Uterus (tissue), 2 donors: Measurements from ENCODE around the gene GID4.

Experiments
- POLR2A ChIP-seq, 2 donors: fragments of 450-650 bp; IDR thresholded peaks; one replicate each; pipeline ENCODE4 v1.6.1; 2016; ENCODE audit warnings: antibody characterized with exemption in 2 of 2, mild to moderate bottlenecking in 1 of 2, moderate library complexity in 1 of 2
- TF ChIP-seq, protein P1 (sequence below), 4 experiments: fragments of 200-600 bp in 2 of 4; fragments of 450-650 bp in 2 of 4; sonication (generic) in 2 of 4; IDR thresholded peaks; one replicate each; pipeline ENCODE4 v1.5.1; 2016 to 2019; ENCODE audit warnings: antibody characterized with exemption in 4 of 4, mild to moderate bottlenecking in 2 of 4, moderate library complexity in 1 of 4

DNA sequence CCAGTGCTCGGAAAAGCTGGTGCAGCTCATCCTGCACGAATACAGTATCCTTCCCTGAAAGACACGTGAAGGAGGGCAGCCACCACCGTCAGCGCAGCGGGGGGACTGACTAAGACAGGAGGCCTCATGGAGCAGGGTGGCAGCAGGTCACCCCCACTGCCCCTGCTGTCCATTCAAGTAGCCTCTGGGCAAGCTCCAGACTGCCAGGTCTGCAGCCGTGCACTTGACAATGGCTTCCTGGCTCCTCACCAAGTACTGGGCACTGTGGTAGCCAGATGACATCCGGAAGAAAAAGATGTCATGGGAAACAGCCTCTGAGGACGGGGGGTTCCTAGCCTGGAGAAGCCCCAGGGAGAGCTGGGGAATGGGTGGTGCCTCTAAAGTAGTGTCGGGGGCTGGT lies 61.4 kb downstream of the GID4 start:
- TF ChIP-seq POLR2A (IDR thresholded peaks at IDR 0.05), result no peak
- TF ChIP-seq, protein P1, sequence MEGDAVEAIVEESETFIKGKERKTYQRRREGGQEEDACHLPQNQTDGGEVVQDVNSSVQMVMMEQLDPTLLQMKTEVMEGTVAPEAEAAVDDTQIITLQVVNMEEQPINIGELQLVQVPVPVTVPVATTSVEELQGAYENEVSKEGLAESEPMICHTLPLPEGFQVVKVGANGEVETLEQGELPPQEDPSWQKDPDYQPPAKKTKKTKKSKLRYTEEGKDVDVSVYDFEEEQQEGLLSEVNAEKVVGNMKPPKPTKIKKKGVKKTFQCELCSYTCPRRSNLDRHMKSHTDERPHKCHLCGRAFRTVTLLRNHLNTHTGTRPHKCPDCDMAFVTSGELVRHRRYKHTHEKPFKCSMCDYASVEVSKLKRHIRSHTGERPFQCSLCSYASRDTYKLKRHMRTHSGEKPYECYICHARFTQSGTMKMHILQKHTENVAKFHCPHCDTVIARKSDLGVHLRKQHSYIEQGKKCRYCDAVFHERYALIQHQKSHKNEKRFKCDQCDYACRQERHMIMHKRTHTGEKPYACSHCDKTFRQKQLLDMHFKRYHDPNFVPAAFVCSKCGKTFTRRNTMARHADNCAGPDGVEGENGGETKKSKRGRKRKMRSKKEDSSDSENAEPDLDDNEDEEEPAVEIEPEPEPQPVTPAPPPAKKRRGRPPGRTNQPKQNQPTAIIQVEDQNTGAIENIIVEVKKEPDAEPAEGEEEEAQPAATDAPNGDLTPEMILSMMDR (IDR thresholded peaks at IDR 0.05), result no peak
